PFSK-1 (cell line): ENCODE measurements around the gene ICA1.

Source experiments
- FOXP2 ChIP-seq: optimal IDR thresholded peaks from 2 replicates; pipeline ENCODE3; 2011; ENCODE audit warnings: borderline replicate concordance, control low read depth, inconsistent platforms; ENCODE audit not compliant: insufficient read depth; ENCODE audit errors: extremely low read length, extremely low read depth
- POLR2AphosphoS5 ChIP-seq: IDR thresholded peaks from 2 replicates; pipeline ENCODE4 v1.6.1; 2012; ENCODE audit warnings: low read depth, mild to moderate bottlenecking, control low read depth, low read length, moderate library complexity
- REST ChIP-seq, 2 experiments: IDR thresholded peaks; 2 replicates each; pipeline versions ENCODE4 v1.6.1 to v1.8.0; 2011 to 2012; ENCODE audit warnings: low read depth in 2 of 2, low read length in 2 of 2, control low read depth in 1 of 2, inconsistent platforms in 1 of 2, mild to moderate bottlenecking in 1 of 2, moderate library complexity in 1 of 2; ENCODE audit not compliant: insufficient read depth in 1 of 2
- SIN3A ChIP-seq: IDR thresholded peaks from 2 replicates; pipeline ENCODE4 v1.6.1; 2012; ENCODE audit warnings: mild to moderate bottlenecking, low read length, moderate library complexity, borderline replicate concordance; ENCODE audit not compliant: insufficient read depth
- TAF1 ChIP-seq: IDR thresholded peaks from 2 replicates; pipeline ENCODE4 v1.6.1; 2012; ENCODE audit warnings: low read length, control low read depth, borderline replicate concordance; ENCODE audit not compliant: insufficient read depth

The ICA1 gene

GRCh38 chr7:8282162-8282561 is 20.2 kb upstream of the ICA1 start:
- no peak for TF ChIP-seq FOXP2
- TF ChIP-seq SIN3A = no peak
- TF ChIP-seq POLR2AphosphoS5 = no peak
- no peak for TF ChIP-seq REST (IDR thresholded peaks at IDR 0.05; ENCODE audit: insufficient read depth in 1 of 2, low read depth in 2 of 2, low read length in 2 of 2)
- TF ChIP-seq TAF1 = no peak

DNA sequence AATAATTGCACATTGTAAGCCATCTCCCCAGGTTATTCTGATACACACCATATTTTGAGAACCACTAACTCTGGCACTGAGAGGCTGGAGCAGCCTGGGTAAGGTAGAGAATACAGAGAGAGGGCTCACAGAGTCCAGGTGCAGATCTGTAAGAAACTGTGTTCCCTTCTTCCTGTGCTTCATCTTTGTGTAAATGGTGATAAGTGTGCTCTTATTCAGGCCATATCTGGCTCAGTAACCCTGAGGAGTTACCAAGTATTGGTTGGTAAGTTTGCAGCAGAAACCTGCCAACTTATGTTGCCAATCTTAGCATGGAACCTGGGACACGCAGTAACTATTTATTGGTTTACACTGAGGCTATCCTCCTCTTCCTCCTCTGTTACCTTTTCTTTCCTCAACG is 16.2 kb upstream of the ICA1 start:
- TF ChIP-seq TAF1 (no peak), REST (IDR thresholded peaks at IDR 0.05; ENCODE audit: insufficient read depth in 1 of 2, low read depth in 2 of 2, low read length in 2 of 2) (no peak), SIN3A (no peak), POLR2AphosphoS5 (no peak), FOXP2 (no peak)

- TF ChIP-seq REST (IDR thresholded peaks at IDR 0.05; ENCODE audit: insufficient read depth in 1 of 2, low read depth in 2 of 2, low read length in 2 of 2) (no peak), TAF1 (no peak), SIN3A (no peak), POLR2AphosphoS5 (no peak), FOXP2 (no peak)
These were observed 15.5 kb upstream of the ICA1 start for GRCh38 chr7:8277394-8277982.

- no peak for TF ChIP-seq POLR2AphosphoS5
- TF ChIP-seq TAF1 = no peak
- TF ChIP-seq REST (IDR thresholded peaks at IDR 0.05; ENCODE audit: insufficient read depth in 1 of 2, low read depth in 2 of 2, low read length in 2 of 2) = no peak
These were observed 12.6 kb upstream of the ICA1 start for GRCh38 chr7:8274589-8274988.

DNA sequence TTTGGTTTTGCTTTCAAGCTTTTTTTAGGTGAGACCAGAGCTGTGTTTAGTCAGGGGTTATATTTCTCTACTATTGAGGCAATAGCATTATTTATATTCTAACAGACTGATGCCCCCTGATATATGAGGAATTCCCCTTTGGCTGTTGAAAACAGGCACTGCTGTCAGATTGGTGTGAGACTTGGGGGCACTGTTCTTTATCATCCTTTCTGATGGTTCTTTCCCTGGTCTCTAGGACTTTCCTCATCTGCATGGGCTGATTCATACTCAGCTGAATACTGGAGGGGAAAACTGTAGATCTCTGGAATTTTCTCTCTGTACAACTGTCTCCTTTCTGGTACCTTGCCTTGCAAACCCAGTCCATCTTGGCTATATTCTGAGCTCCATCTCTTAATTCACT is 10.0 kb upstream of the ICA1 start:
- TF ChIP-seq TAF1 = no peak
- no peak for TF ChIP-seq REST (IDR thresholded peaks at IDR 0.05; ENCODE audit: insufficient read depth in 1 of 2, low read depth in 2 of 2, low read length in 2 of 2)
- no peak for TF ChIP-seq SIN3A
- no peak for TF ChIP-seq FOXP2
- no peak for TF ChIP-seq POLR2AphosphoS5
